ENCODE results near the gene TMCC1. TPM values are rescaled to one million over a fixed set of nuclear protein-coding genes. Genes with fewer than 3 reads are reported as not detected.

TMCC1 gene
- polyA plus RNA-seq, 1 of the 3 experiments (the other 2 are of a cell fraction), result 7.2 TPM

DNA sequence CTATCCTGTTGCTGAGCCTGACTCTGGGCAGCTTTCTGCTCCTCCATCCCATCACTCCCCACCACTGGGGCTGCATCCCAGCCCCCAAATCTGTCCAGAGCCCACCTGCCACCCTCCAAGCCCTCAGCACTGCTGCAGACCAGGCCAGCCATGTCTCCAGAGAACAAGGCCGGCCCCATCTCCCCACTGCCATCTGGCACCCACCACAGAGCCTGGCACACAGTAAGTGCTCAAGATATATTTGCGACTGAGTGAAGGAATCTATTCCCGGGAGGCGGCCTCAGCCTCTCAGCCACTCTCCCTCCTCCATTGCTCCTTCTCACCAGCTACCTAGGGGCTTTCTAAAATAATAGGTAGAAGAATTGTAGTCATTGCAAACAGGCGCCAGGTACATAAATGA, 291.8 kb downstream of the TMCC1 start:
- no peak overlapping the region for H3K4me2 ChIP-seq
- 96% methylated on average over 5 of the region's 5 CpGs for WGBS (ENCODE audit: low lambda C conversion rate)

DNA sequence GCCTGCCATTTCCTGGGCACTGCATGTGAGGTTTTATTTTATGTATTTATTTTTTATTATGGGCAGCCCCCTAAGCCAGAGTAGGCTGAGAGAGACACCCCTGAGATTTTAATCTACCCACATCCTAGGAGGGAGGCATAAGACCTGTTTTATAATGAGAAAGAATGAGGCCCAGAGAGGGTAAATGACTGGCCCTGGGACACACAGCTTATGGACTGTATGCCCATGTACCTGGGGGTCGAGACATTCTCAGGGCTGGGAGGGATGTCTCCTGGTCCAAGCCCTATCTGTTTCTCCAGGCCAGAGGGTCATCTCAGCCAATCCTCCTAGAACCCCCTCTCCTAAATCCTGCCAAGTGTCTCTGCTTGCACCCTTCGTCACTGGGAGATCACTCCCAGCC, 293.2 kb downstream of the TMCC1 start:
- no peak overlapping the region for H3K9ac ChIP-seq
- DNase-seq, result no peak
- H3F3A ChIP-seq (replicated peaks; ENCODE audit: insufficient read depth), result peaks cover 3% of the 10 kb centered on the region
- peaks cover 44% of the 10 kb centered on the region for H3K79me2 ChIP-seq (ENCODE audit: insufficient read depth)
- H3K4me3 ChIP-seq (ENCODE audit: low read depth in 2 of 2, low read length in 1 of 2), result no peak overlapping the region
- no peaks in the 10 kb centered on the region for H3K9me3 ChIP-seq
- H3K27me3 ChIP-seq (ENCODE audit: insufficient read depth), result no peaks in the 10 kb centered on the region
- H3K9me2 ChIP-seq, result no peaks in the 10 kb centered on the region
- H2AFZ ChIP-seq (ENCODE audit: low read depth), result no peak overlapping the region
- WGBS (ENCODE audit: low lambda C conversion rate), result 93% methylated on average over 2 of the region's 2 CpGs
- POLR2A ChIA-PET, result no interaction called here
- peaks cover 14% of the 10 kb centered on the region for H4K20me1 ChIP-seq (ENCODE audit: insufficient read depth)
- H3K27ac ChIP-seq (ENCODE audit: low read depth in 2 of 2, low read length in 1 of 2), result 0 out of 4 replicates have a peak overlapping the region, but pooled peaks of 1 of the 2 experiments have one; percentile 36
- CTCF ChIA-PET, result interaction anchor here (1.1 kb wide), 1 partner anchor 9 kb away, joined by 4 read pairs; no protein-coding TSS in a partner anchor
- H3K4me2 ChIP-seq, result no peak overlapping the region
- H3K4me1 ChIP-seq (ENCODE audit: control insufficient read depth in 1 of 2, insufficient read depth in 2 of 2, low read depth in 1 of 2, low read length in 1 of 2), result peaks cover 2 to 23% of the 10 kb centered on the region in 2 experiments; a peak in 3 of 4 replicates
- no peaks in the 10 kb centered on the region for H3K36me3 ChIP-seq (replicated peaks in 1 of 2; ENCODE audit: control insufficient read depth in 1 of 2, insufficient read depth in 2 of 2, low read length in 1 of 2)
- TF ChIP-seq, protein P1, sequence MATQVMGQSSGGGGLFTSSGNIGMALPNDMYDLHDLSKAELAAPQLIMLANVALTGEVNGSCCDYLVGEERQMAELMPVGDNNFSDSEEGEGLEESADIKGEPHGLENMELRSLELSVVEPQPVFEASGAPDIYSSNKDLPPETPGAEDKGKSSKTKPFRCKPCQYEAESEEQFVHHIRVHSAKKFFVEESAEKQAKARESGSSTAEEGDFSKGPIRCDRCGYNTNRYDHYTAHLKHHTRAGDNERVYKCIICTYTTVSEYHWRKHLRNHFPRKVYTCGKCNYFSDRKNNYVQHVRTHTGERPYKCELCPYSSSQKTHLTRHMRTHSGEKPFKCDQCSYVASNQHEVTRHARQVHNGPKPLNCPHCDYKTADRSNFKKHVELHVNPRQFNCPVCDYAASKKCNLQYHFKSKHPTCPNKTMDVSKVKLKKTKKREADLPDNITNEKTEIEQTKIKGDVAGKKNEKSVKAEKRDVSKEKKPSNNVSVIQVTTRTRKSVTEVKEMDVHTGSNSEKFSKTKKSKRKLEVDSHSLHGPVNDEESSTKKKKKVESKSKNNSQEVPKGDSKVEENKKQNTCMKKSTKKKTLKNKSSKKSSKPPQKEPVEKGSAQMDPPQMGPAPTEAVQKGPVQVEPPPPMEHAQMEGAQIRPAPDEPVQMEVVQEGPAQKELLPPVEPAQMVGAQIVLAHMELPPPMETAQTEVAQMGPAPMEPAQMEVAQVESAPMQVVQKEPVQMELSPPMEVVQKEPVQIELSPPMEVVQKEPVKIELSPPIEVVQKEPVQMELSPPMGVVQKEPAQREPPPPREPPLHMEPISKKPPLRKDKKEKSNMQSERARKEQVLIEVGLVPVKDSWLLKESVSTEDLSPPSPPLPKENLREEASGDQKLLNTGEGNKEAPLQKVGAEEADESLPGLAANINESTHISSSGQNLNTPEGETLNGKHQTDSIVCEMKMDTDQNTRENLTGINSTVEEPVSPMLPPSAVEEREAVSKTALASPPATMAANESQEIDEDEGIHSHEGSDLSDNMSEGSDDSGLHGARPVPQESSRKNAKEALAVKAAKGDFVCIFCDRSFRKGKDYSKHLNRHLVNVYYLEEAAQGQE (IDR thresholded peaks at IDR 0.05; ENCODE audit: low read depth, low read length), result no peak
- TF ChIP-seq, protein P2, sequence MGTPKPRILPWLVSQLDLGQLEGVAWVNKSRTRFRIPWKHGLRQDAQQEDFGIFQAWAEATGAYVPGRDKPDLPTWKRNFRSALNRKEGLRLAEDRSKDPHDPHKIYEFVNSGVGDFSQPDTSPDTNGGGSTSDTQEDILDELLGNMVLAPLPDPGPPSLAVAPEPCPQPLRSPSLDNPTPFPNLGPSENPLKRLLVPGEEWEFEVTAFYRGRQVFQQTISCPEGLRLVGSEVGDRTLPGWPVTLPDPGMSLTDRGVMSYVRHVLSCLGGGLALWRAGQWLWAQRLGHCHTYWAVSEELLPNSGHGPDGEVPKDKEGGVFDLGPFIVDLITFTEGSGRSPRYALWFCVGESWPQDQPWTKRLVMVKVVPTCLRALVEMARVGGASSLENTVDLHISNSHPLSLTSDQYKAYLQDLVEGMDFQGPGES (IDR thresholded peaks at IDR 0.05; ENCODE audit: low read depth, low read length), result no peak
- no peak for TF ChIP-seq ELF1 (IDR thresholded peaks at IDR 0.05)
- no peak for TF ChIP-seq FOXJ3 (CRISPR knock-in tag; IDR thresholded peaks at IDR 0.05)
- no peak for TF ChIP-seq NRF1 (IDR thresholded peaks at IDR 0.05; ENCODE audit: low read depth, low read length)
- no peak for TF ChIP-seq TCF12 (IDR thresholded peaks at IDR 0.05)
- no peak for TF ChIP-seq POLR2AphosphoS5 (IDR thresholded peaks at IDR 0.05; ENCODE audit: low read depth, low read length)
- TF ChIP-seq CHD2 (IDR thresholded peaks at IDR 0.05; ENCODE audit: low read length, partially characterized antibody), result no peak
- TF ChIP-seq FOXM1 (IDR thresholded peaks at IDR 0.05; ENCODE audit: low read depth), result no peak
- TF ChIP-seq EP300 (IDR thresholded peaks at IDR 0.05; ENCODE audit: borderline replicate concordance in 1 of 2, low read depth in 1 of 2, low read length in 1 of 2), result no peak
- no peak for TF ChIP-seq MXI1 (IDR thresholded peaks at IDR 0.05; ENCODE audit: low read depth, low read length)
- TF ChIP-seq SMC3 (IDR thresholded peaks at IDR 0.05; ENCODE audit: low read depth, low read length), result no peak
- TF ChIP-seq, protein P3, sequence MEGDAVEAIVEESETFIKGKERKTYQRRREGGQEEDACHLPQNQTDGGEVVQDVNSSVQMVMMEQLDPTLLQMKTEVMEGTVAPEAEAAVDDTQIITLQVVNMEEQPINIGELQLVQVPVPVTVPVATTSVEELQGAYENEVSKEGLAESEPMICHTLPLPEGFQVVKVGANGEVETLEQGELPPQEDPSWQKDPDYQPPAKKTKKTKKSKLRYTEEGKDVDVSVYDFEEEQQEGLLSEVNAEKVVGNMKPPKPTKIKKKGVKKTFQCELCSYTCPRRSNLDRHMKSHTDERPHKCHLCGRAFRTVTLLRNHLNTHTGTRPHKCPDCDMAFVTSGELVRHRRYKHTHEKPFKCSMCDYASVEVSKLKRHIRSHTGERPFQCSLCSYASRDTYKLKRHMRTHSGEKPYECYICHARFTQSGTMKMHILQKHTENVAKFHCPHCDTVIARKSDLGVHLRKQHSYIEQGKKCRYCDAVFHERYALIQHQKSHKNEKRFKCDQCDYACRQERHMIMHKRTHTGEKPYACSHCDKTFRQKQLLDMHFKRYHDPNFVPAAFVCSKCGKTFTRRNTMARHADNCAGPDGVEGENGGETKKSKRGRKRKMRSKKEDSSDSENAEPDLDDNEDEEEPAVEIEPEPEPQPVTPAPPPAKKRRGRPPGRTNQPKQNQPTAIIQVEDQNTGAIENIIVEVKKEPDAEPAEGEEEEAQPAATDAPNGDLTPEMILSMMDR (IDR thresholded peaks at IDR 0.05), result no peak
- TF ChIP-seq MEF2A (IDR thresholded peaks at IDR 0.05; ENCODE audit: borderline replicate concordance, low read depth), result no peak
- TF ChIP-seq, protein P4, sequence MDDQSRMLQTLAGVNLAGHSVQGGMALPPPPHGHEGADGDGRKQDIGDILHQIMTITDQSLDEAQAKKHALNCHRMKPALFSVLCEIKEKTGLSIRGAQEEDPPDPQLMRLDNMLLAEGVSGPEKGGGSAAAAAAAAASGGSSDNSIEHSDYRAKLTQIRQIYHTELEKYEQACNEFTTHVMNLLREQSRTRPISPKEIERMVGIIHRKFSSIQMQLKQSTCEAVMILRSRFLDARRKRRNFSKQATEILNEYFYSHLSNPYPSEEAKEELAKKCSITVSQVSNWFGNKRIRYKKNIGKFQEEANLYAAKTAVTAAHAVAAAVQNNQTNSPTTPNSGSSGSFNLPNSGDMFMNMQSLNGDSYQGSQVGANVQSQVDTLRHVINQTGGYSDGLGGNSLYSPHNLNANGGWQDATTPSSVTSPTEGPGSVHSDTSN (IDR thresholded peaks at IDR 0.05), result no peak
- no peak for TF ChIP-seq RAD21 (IDR thresholded peaks at IDR 0.05; ENCODE audit: low read length)

More for the DNA sequence above, 291.8 kb downstream of the TMCC1 start:
- peaks cover 14% of the 10 kb centered on the region for H4K20me1 ChIP-seq (ENCODE audit: insufficient read depth)
- H3K36me3 ChIP-seq (replicated peaks in 1 of 2; ENCODE audit: control insufficient read depth in 1 of 2, insufficient read depth in 2 of 2, low read length in 1 of 2), result no peaks in the 10 kb centered on the region
- H3K9ac ChIP-seq, result no peak overlapping the region
- H3K4me1 ChIP-seq (ENCODE audit: control insufficient read depth in 1 of 2, insufficient read depth in 2 of 2, low read depth in 1 of 2, low read length in 1 of 2), result peaks cover 8 to 18% of the 10 kb centered on the region in 2 experiments; a peak in 2 of 4 replicates
- no peak overlapping the region for H2AFZ ChIP-seq (ENCODE audit: low read depth)
- CTCF ChIA-PET, result no interaction called here
- H3F3A ChIP-seq (replicated peaks; ENCODE audit: insufficient read depth), result peaks cover 3% of the 10 kb centered on the region
- H3K9me2 ChIP-seq, result no peaks in the 10 kb centered on the region
- no peaks in the 10 kb centered on the region for H3K9me3 ChIP-seq
- DNase-seq, result no peak
- no peak for TF ChIP-seq TEAD4 (IDR thresholded peaks at IDR 0.05; ENCODE audit: borderline replicate concordance, insufficient read depth)
- no peak for TF ChIP-seq RCOR1 (IDR thresholded peaks at IDR 0.05; ENCODE audit: low read length)
- TF ChIP-seq SMC3 (IDR thresholded peaks at IDR 0.05; ENCODE audit: low read depth, low read length), result no peak
- TF ChIP-seq, protein P4 (IDR thresholded peaks at IDR 0.05), result no peak
- TF ChIP-seq TAF1 (IDR thresholded peaks at IDR 0.05; ENCODE audit: borderline replicate concordance, low read depth, low read length), result no peak
- peaks cover 38% of the 10 kb centered on the region for H3K79me2 ChIP-seq (ENCODE audit: insufficient read depth)
- no peak overlapping the region for H3K4me3 ChIP-seq (ENCODE audit: low read depth in 2 of 2, low read length in 1 of 2)
- H3K27me3 ChIP-seq (ENCODE audit: insufficient read depth), result no peaks in the 10 kb centered on the region
- POLR2A ChIA-PET, result no interaction called here
- H3K27ac ChIP-seq (ENCODE audit: low read depth in 2 of 2, low read length in 1 of 2), result no peak overlapping the region
